ENCODE measurements around the gene TMEM126B.
A peak's percentile ranks its signal among the peaks of the same experiment; 100 is the strongest.
"Not testable (repeated sequence)": the region's sequence is repeated elsewhere in the genome, so short reads cannot be mapped to it uniquely, and the experiment has no call there.

The TMEM126B gene

DNA sequence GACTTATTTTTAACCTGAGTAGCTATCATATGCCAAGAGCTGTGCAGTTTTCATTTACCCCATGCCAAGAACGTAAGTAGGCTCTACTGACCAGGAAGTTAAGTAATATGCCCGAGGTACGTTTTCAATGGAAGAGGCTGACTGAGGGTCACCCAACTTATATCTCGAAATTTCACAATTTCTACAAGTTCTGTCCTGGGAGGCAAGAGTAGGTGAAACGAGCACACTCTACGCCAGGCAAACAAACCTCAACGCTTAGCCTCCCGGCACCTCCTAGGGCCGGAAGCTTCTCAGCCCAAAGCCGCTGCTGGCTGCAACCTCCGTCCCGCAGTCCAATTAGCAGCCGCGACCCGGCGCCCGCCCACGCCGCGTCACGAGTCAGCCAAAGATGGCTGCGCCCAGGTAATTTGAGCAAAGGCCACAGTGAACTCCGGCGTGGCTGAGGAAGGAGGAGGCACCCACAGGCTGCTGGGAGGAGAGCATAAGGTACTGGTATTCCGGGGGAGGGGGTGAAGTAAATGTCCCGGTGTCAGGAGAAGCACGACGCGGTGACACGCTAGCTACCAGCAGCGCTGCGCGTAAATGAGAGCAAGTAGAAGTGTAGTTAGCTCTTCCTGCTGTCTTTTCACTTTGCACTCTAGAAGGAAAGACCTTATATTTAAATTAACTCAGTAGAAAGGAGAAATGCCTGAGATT is 19.4 kb downstream of the TMEM126B start, which contains the start of gene TMEM126A:
Gene TMEM126A (plus strand): TSS at position 364 of the 696 bp plus-strand sequence. CDS start 2,289 bp downstream, outside the sequence.
- peak; percentile 90 to 94 for DNase-seq

GRCh38 chr11:85651118-85651517 is 22.7 kb downstream of the TMEM126B start:
- no peak for DNase-seq

GRCh38 chr11:85652786-85653447 is 24.5 kb downstream of the TMEM126B start:
- no peak for DNase-seq

DNA sequence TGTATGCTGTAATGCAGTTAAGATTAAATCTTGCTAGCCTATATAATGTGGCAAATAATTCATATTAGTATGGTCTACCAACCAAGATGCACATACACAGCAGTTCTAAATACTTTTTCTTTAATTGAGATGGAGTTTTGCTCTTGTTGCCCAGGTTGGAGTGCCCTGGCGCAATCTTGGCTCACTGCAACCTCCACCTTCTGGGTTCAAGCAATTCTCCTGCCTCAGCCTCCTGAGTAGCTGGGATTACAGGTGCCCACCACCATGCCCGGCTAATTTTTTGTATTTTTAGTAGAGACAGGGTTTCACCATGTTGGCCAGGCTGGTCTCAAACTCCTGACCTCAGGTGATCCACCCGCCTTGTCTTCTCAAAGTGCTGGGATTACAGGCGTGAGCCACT is 25.9 kb downstream of the TMEM126B start:
- DNase-seq: not testable (repeated sequence)

DNA sequence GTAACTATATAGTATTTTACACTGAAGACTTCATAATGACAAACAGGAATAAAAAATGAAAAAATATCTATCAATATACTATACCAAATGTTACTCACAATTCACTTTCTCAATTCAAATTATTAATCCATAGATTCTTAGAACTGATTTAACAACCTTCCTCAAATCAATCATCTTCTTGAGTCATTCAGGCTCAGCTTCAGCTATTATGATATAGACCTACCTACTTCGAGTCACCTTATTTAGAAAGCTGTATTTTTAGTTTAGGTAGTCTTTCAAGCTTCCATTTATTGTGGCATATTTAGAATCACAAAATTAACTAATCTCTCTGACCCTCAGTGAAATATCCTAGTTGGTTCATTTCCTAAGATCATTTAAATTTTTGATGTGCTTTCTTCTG is 28.4 kb downstream of the TMEM126B start:
- no peak for DNase-seq

GRCh38 chr11:85658180-85658579 is 29.8 kb downstream of the TMEM126B start:
- DNase-seq: no peak

GRCh38 chr11:85661972-85662664 is 33.7 kb downstream of the TMEM126B start:
- DNase-seq: no peak

GRCh38 chr11:85663080-85663752 is 34.8 kb downstream of the TMEM126B start:
- no peak for DNase-seq

GRCh38 chr11:85663753-85664614 is 35.6 kb downstream of the TMEM126B start:
- DNase-seq: peak; percentile 28 to 57

DNA sequence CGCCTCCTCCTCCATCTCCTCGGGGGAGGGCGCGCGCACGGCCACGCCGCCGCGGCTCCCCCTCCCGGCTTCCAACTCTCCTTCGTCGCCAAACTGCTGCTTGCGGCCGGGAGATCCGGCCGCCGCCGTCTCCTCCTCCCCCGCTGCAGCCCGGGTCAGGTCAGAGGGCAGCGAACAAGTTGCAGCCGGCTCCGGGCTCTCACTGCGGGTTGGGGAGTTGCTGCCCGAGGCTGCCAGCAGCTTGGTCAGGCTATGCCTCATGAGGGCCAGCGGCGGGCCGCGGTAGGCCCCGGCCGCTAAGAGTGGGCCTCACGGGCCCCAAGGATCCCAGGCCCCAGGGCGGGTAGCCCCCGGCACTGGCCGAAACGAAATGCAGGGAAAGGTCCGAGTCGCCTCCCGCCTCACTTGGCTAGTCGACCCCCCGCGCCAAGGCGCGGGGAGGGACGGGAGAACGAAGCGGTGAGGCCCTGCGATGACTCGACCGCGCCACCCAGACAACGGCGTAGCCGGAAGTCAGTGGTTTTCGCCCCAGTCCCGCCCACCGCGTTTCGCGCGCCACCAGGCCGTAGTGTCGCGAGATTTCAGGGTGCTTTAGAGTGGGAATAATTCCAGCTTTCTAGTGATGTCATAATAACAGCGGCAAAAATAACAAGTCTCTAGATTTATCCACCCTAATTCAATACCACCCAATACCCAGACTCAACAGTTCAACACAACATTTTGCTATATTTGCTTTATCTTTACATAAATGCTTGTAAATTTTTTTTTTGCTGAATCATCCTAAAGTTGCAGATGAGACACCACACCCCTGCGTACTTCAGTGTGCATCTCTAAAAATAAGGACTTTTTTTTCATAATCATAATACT is 36.5 kb downstream of the TMEM126B start, which contains the start of gene CREBZF:
Gene CREBZF (minus strand): TSS at position 515 of the 867 bp plus-strand sequence. CDS start 254 bp downstream, at position 261.
- DNase-seq: peak; percentile 89 to 90

DNA sequence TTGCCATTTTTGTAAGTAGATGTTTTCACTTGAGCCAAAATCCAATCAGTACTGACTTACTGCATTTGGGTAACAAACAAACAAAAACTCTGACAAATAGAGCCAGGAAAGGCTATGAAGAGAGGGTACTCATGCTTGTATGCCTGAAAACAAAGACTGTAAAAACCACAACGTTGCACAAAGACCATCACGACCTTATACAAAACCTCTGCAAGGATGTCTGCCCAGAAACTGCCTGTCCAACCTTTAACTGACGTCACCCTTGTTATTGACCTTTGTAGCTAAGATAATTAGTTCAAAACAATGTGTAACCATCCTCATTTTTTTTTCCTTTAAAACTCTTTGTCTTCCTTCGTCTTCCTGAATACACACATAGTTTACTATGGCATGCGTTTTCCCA is 37.3 kb downstream of the TMEM126B start:
- peak in 1 of 2 experiments; percentile 22 for DNase-seq

GRCh38 chr11:85666687-85667086 is 38.3 kb downstream of the TMEM126B start:
- DNase-seq: no peak

DNA sequence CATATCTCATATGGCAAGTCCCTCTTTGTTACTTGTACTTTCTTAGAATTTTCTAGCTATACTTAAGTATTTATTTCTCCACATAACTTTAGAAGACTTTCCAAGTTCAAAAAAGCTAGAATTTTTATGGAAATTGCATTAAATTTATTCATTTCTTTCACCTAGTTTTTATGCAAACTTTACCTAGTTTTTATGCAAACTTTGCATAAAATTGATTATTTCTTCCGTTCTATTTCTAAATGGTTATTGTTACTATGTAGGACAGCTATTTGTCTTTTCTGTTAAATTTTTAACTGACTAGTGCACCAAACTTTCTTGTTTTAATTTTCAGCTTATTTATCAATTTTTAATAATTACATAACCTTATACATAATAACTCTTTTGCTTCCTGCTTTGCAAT is 39.8 kb downstream of the TMEM126B start:
- DNase-seq: no peak

DNA sequence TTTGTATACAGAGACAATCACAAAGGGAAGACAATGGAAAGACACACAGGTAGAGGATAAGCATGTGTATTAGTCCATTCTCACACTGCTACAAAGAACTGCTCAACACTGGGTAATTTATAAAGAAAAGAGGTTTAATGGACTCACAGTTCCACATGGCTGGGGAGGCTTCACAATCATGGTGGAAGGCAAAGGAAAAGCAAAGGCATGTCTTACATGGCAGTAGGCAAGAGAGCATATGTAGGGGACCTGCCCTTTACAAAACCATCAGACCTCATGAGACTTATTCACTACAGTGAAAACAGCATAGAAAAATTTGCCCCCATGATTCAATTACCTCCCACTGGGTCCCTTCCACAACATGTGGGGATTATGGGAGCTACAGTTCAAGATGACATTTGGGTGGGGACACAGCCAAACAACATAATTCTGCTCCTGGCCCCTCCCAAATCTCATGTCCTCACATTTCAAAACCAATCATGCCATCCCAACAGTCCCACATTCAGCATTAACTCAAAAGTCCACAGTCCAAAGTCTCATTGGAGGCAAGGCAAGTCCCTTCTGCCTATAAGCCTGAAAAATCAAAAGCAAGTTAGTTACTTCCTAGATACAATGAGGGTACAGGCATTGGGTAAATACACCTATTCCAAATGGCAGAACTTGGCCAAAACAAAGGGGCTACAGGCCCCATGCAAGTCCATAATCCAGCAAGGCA is 42.7 kb downstream of the TMEM126B start:
- DNase-seq: not testable (repeated sequence)

GRCh38 chr11:85672105-85672902 is 43.9 kb downstream of the TMEM126B start:
- no peak for DNase-seq

DNA sequence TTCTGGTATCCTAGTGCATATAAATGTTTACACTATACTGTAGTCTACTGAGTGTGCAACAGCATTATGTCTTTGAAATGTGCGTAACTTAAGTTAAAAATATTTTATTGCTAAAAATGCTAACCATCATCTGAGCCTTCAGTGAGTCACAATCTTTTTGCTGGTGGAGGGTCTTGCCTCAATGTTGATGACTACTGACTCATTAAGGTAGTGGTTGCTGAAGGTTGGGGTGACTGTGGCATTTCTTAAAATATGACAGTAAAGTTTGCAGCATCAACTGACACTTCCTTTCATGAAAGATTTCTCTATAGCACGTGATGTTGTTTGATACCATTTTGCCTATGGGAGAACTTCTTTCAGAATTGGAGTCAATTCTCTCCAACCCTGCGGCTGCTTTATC is 45.0 kb downstream of the TMEM126B start:
- DNase-seq: no peak

DNA sequence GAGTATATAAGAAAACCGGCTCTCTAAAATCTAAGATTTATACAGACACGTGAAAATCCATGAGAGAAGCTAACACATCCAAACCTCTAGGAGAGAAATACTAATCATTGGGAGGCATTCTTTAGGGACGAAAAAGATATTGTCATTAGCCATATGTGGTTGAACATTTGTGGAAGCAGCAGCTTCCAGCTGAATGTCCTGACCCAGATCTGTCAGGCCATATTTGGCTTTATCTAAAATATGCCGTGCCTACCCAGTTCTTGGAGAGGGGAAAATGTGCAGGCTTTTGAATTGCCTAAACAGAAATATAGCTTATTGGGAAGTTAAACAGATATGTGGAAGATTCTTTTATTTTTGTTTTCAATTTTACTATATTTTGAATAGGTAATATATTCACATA is 51.2 kb downstream of the TMEM126B start:
- no peak for DNase-seq

GRCh38 chr11:85680897-85681296 is 52.5 kb downstream of the TMEM126B start:
- no peak for DNase-seq

All from SHP77 (cell line).